GM12878 (cell line): Measurements from ENCODE around the gene CACNA1G.

Experiments used
- BACH1 ChIP-seq: fragments of 450-650 bp; IDR thresholded peaks from 2 replicates; pipeline ENCODE4 v1.6.1; 2017; ENCODE audit warnings: mild to moderate bottlenecking, borderline replicate concordance
- RBBP5 ChIP-seq: fragments of 200-600 bp; sonication (generic); conservative IDR thresholded peaks from 2 replicates; pipeline ENCODE4 v1.6.1; 2016
- SIN3A ChIP-seq: IDR thresholded peaks from 2 replicates; pipeline ENCODE4 v1.6.1; 2012; ENCODE audit warnings: low read depth, low read length, improper control_type of control experiment
- YY1 ChIP-seq: IDR thresholded peaks from 2 replicates; pipeline ENCODE4 v1.6.1; 2011; ENCODE audit warnings: low read depth, mild to moderate bottlenecking, low read length

GRCh38 chr17:50636804-50637195 is 76.3 kb downstream of the CACNA1G start:
- no peak for TF ChIP-seq SIN3A
- TF ChIP-seq YY1, result no peak
- TF ChIP-seq RBBP5, result no peak
- no peak for TF ChIP-seq BACH1
